H54 (cell line): ENCODE data around the gene LIN28A.

ENCODE experiments used
- DNase-seq: peaks from one replicate; pipeline ENCODE4 v3.0.0; 2011; ENCODE audit warnings: low spot score, mixed read lengths; ENCODE audit not compliant: insufficient read length
- FAIRE-seq: peaks from 3 replicates; lab custom pipeline; 2011; peaks lifted over from hg19 to GRCh38; lab: Jason Lieb, UNC
- POLR2A ChIP-seq: IDR thresholded peaks from 2 replicates; pipeline ENCODE4 v1.6.1; 2011; ENCODE audit warnings: low read depth, mild to moderate bottlenecking, low read length

Gene LIN28A

DNA sequence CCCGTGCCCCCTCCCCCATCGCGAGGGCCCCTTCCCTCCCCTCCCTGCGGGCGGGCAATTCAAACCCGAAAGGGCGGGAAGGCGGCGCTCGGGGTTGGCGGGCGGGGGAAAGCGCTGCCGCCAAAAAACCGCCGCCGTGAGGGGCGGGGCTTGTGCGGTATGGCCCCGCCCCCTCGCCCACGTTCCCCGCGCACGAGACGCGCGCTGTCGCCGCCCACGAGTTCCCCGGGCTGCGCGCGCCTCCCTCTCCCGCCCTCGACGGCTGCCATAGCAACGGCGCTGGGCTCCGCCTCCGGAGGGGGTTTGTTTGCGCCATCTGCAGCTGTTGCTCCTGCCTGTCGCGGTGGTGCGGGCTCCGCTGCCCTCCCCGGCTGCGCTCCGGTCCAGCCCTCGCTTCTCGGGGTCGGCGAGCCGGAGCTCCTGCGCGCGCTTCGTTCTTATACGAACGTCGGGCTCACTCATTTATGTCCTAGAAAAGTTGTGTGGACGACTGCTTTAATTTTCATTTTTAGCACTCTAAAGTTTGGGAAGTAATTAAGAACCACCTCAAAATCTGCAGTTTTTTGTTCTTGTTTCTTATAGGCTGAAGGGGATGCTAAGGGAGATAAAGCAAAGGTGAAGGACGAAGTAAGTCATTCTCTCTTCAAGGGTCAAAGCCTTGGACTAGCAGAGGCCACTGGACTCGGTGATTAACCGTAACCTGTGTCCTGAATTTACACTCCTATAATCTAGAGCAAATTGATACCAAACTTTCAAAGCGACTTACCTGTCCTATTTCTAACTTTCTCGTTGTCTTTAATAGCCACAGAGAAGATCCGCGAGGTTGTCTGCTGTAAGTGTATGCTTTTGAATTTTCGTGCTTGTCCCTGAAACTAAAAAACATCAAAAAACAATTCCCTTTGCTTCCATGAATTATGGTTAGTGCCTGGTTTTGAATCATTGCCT, 62.6 kb downstream of the LIN28A start:
- peak; percentile 58 for DNase-seq
- no peak; the same call in 1 of the 2 replicates for TF ChIP-seq POLR2A
- no peak for FAIRE-seq

DNA sequence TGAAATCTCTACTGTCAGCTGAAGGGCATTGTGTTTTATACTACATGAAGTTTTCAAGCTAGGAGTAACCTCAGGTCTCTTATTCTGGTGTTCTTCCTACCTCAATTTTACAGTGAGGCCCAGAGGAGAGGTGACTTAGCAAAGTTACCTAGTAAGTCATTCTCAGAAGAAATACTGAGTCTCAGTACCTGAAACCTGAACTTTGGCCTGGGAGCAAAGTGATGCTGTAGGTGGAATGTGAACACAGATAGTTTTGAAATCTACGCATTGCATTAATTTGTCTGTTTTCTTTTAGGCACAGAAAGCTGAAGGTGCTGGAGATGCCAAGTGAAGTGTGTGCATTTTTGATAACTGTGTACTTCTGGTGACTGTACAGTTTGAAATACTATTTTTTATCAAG, 64.2 kb downstream of the LIN28A start:
- FAIRE-seq: no peak
- TF ChIP-seq POLR2A: no peak
- no peak for DNase-seq

DNA sequence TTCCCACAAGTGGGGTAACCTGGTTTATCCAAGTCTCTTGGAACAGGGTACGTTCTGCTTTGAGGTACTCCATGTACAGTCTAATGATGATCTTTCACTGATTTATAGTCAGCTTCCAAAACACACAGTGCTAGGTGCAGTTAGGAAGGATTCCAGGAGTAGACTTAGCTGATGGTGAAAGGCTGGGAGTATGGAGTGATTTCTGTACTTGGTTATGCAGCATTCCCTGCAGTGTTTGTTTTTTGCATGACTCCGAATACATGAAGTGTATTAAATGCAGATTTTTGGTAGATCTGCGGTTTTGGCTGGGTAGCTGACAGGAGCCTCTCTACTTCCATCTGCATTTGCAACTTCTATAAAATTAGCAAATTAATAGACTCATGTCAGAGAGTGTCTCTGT, 65.4 kb downstream of the LIN28A start:
- FAIRE-seq (no peak), DNase-seq (no peak)
- TF ChIP-seq POLR2A: no peak

DNA sequence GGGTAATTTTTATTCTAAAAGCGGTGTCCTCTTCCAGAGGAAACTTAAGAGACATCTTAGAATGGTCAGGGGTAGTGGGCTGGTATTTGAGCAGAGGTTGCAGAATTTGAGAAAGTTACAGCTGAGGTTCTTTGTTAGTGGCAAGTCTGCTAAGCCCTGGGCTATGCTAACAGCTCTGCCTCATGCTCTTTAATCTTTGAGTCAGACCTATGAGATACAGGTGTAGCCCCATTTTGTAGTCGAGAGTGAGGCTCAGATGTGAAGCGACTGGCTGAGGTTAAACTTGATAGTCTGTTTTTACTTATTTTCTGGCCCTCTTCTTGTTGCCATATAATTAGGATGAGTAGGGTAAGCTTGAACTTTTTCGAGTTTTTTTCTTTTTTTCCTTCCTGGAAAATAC, 66.3 kb downstream of the LIN28A start:
- TF ChIP-seq POLR2A: no peak
- no peak for DNase-seq
- no peak for FAIRE-seq

DNA sequence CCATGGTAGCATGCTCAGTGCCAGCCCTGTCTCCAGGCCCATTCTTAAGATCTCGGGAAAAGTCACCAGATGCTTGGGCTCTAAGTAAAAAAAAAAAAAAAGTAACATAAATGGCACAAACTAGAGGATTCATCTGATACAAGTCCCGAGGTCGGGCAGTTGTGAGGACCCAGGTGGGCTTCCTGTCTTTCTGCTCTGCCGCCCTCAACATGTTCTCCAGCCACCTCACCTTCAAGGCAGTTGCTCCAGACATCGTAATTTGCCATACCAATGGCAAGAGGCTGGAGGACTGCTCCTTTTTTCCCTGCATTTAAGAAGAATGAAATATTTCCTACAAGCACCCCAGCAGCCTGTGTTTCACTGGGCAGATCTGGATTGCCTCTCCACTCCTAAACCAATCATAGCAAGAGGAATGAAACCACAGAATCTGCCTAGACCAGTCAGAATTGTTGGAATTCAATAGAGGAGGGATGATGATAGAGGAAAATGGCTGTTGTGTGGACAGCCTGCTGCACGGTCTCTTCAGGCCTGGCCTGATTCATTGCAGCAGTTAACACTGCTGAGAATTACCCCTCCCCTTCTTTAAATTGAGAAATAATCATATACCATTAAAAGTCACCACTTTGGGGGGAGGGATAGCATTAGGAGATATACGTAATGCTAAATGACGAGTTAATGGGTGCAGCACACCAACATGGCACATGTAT, 67.0 kb downstream of the LIN28A start:
- DNase-seq: no peak
- no peak for FAIRE-seq
- no peak for TF ChIP-seq POLR2A

DNA sequence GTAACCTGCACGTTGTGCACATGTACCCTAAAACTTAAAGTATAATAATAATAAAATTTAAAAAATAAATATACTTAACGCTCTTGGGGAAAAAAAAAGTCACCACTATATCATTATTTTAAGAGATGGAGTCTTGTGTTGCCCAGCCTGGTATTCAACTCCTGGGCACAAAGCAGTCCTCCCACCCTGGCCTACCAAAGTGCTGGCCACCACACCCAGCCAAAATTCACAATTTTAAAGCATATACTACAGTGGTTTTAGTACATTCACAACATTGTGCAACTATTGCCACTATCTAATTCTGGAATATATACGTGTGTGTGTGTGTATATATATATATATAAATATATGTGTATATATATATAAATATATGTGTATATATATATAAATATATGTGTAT, 67.5 kb downstream of the LIN28A start:
- DNase-seq: no peak
- FAIRE-seq: no peak
- TF ChIP-seq POLR2A: no peak

DNA sequence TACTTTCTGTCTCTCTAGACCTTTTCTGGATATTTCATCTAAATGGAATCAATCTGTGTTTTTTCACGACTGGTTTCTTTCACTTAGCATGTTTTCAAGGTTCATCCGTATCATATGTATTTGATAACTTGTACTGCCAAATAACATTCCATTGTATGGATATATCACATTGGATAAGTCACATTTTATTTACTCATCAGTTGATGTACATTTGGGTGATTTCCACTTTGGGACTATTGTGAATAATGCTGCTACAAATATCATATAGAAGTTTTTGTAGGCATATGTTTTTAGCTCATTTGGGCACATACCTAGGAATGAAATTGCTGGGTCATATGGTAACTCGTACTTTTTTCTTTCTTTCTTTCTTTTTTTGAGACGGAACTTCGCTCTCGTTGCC, 68.4 kb downstream of the LIN28A start:
- FAIRE-seq (no peak), DNase-seq (no peak)
- TF ChIP-seq POLR2A: no peak
